Large intestine (tissue), 3 donors: ENCODE data around the gene MYCL. TPM values are rescaled to one million over a fixed set of nuclear protein-coding genes. Genes with fewer than 3 reads are reported as not detected.

Source experiments
- DNase-seq, 2 donors: peaks; one replicate each; pipeline versions ENCODE4 v3.0.0 to v3.0.0-alpha.2; 2013
- H3K27ac ChIP-seq: one replicate; pipeline ENCODE4 v1.5.1; 2013; ENCODE audit warnings: low read length
- H3K27me3 ChIP-seq: 2 replicates; pipeline ENCODE4 v1.6.1; 2013; ENCODE audit warnings: low read length; ENCODE audit not compliant: control insufficient read depth, insufficient read depth
- H3K36me3 ChIP-seq: 2 replicates; pipeline ENCODE4 v1.6.1; 2013; ENCODE audit warnings: low read length; ENCODE audit not compliant: control insufficient read depth, insufficient read depth
- H3K4me1 ChIP-seq: one replicate; pipeline ENCODE4 v1.6.1; 2013; ENCODE audit warnings: low read length; ENCODE audit not compliant: control insufficient read depth, insufficient read depth
- H3K4me3 ChIP-seq: one replicate; pipeline ENCODE4 v1.5.1; 2013; ENCODE audit warnings: low read length
- H3K9me3 ChIP-seq: one replicate; pipeline ENCODE4 v1.6.1; 2013; ENCODE audit warnings: mild to moderate bottlenecking, low read depth, low read length, moderate library complexity; ENCODE audit not compliant: control insufficient read depth
- WGBS: methylation state at CpG from one replicate; pipeline ENCODE4 v1.1.5; 2013; ENCODE audit warnings: low lambda C conversion rate; ENCODE audit not compliant: insufficient coverage; 5-methylcytosine and 5-hydroxymethylcytosine counted together
- polyA plus RNA-seq: library from polyadenylated mRNA; unstranded; fragments of 120-200 nt; gene quantifications from one replicate; pipeline ENCODE4 v1.2.1, GENCODE V29; 2013

Gene MYCL
- polyA plus RNA-seq, 1 donor = 8.5 TPM

- WGBS = no CpG with 5 or more reads among the region's 8 CpGs
- no peak overlapping the region for H3K27ac ChIP-seq
- DNase-seq = no peak
- no peaks in the 10 kb centered on the region for H3K27me3 ChIP-seq
- no peaks in the 10 kb centered on the region for H3K9me3 ChIP-seq
- no peak overlapping the region for H3K4me3 ChIP-seq
- no peaks in the 10 kb centered on the region for H3K36me3 ChIP-seq
- H3K4me1 ChIP-seq = peaks cover 43% of the 10 kb centered on the region
These were observed 37.1 kb upstream of the MYCL start for GRCh38 chr1:39938856-39939255.

- Histone ChIP-seq H3K4me3 (no peak overlapping the region), H3K4me1 (peaks cover 57% of the 10 kb centered on the region), H3K27ac (peak overlapping the region; percentile 81), H3K36me3 (no peaks in the 10 kb centered on the region), H3K9me3 (no peaks in the 10 kb centered on the region), H3K27me3 (no peaks in the 10 kb centered on the region)
- DNase-seq = peak in 1 of 2 donors; percentile 50
- no CpG with 5 or more reads among the region's 2 CpGs for WGBS
These were observed 35.2 kb upstream of the MYCL start for GRCh38 chr1:39936724-39937491.

DNA sequence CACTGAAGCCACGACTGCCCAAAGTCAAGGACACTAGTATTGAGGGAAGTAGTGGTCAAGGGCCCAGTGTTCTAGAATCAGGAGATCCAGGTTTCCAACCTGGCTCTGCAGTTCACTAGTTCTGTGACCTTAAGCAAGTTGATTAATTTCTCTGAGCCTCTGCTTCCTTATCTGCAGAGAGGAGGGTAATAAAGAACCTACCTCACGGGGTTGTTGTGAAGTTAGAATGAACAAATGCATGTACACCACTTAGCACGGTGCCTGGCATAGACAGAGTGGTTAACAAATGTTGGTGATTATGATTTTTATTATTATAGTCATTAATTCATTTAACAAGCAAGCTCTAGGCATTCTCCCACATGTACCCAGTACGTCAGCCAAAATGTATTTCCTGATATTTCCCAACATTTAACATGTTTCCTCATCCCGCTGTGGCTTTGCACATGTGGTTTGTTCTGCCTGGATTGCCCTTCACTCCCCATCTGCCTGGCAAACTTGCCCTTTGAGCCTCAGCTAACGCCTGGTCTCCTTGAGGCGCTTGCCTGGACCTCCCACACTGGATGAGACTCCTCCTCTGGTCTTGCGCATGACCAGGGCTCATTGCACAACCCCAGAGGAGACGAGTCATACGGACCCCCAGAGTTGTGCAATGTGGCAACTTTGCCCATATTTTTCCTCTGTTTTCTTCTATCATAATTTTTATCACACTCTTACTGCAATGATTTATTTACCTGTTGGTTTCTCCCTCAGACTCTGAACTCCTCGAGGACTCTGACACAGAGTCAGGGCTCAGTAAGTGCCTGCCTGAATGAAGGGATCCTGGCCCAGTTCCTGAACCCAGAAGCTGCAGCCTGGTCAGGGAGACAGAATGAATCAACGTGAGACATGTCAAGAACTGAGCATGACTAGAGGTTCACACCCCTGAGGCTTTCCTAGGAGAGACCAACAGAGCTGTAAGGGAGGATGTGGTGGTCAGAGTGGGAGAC is 32.5 kb upstream of the MYCL start:
- no CpG with 5 or more reads among the region's 12 CpGs for WGBS
- Histone ChIP-seq H3K27me3 (no peaks in the 10 kb centered on the region), H3K9me3 (no peaks in the 10 kb centered on the region), H3K36me3 (no peaks in the 10 kb centered on the region), H3K4me3 (no peak overlapping the region), H3K27ac (peak overlapping the region; percentile 99), H3K4me1 (peaks cover 52% of the 10 kb centered on the region)
- DNase-seq = peak; percentile 99 to 100

DNA sequence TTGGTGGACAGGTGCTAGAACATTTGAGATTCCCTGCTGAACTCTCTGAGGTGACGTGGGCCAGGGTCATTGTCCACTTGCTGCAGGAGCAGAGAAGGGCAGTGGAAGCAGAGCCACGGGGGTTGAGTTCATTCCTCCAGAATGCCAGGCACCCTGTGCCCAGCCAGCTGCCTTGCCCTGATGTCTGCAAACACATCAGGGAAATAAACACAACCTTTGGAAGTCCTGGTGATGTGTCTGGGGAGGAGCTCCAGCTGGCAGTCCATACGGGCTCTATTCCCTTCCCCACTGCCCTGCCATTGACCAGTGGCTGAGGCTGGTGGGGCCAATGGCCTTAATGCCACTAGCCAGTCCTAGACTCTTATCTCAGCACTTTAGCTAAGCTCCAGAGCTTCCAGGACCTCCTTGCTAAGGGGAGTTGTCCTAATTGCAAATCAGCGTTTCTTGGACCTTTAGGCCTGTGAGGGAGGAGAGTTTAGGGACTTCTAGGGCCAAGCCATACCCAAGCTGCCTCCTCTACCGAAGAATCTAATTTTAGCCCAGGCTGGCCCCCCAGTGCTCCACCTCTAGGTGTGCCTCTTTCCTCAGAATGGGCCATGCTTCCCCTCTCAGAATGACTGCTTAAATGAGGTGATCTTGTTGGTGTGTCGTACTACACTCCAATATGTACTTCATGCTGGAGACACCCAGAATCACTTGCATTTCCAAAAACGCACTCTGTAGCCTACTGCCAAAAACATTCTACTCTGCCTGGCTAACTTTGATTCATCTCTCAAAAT is 27.3 kb upstream of the MYCL start:
- H3K4me1 ChIP-seq = peaks cover 52% of the 10 kb centered on the region
- no peaks in the 10 kb centered on the region for H3K36me3 ChIP-seq
- WGBS = no CpG with 5 or more reads among the region's 7 CpGs
- DNase-seq = peak in 1 of 2 donors; percentile 60
- no peaks in the 10 kb centered on the region for H3K27me3 ChIP-seq
- no peak overlapping the region for H3K27ac ChIP-seq
- H3K9me3 ChIP-seq = no peaks in the 10 kb centered on the region
- H3K4me3 ChIP-seq = no peak overlapping the region

DNA sequence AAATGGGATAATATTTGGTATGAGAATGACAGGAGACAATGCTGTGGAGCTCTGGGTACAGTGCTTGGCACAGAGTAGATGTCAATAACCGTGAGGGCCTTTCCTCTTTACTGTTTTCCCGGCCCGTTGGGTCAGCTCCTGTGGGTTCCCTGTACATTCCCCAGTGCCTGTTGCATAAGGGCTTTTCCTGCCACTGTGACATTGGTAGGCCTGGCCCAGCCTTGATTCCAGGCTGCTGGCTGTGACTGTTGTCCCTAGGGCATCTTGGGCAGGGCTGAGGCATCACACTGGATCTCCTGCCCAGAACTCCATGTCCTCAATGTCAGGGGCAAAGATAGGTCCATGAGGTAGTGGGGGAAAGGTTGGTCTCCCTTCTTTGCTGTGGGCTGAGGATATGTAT is 25.8 kb upstream of the MYCL start:
- Histone ChIP-seq H3K9me3 (no peaks in the 10 kb centered on the region), H3K4me3 (no peak overlapping the region), H3K27me3 (no peaks in the 10 kb centered on the region), H3K27ac (peak overlapping the region; percentile 40), H3K4me1 (peaks cover 39% of the 10 kb centered on the region), H3K36me3 (no peaks in the 10 kb centered on the region)
- DNase-seq = no peak
- 100% methylated on average over 1 of the region's 3 CpGs for WGBS

DNA sequence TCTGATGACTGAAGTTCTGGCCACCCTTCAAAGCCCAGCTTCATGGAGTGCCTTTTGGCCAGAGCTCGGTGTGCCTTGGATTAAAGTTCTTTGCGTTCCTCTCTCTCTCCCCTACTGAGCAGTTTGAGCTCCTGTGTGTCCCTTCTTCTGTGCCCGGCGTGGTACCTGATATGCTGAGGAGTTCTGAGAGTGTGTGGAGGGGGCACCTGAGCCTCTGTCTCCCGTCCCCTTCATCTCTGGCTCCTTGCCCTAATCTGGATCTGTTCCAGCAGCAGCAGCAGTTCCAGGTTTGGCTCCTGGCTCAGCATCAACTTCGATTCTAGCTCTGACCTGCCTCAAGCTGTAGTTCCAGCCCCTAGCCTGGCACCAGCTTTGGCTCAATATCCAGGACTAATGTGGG is 25.1 kb upstream of the MYCL start:
- peak overlapping the region; percentile 51 for H3K27ac ChIP-seq
- no peaks in the 10 kb centered on the region for H3K9me3 ChIP-seq
- peaks cover 33% of the 10 kb centered on the region for H3K4me1 ChIP-seq
- H3K27me3 ChIP-seq = peaks cover 4% of the 10 kb centered on the region
- no peak overlapping the region for H3K4me3 ChIP-seq
- no CpG with 5 or more reads among the region's 6 CpGs for WGBS
- DNase-seq = no peak
- no peaks in the 10 kb centered on the region for H3K36me3 ChIP-seq

DNA sequence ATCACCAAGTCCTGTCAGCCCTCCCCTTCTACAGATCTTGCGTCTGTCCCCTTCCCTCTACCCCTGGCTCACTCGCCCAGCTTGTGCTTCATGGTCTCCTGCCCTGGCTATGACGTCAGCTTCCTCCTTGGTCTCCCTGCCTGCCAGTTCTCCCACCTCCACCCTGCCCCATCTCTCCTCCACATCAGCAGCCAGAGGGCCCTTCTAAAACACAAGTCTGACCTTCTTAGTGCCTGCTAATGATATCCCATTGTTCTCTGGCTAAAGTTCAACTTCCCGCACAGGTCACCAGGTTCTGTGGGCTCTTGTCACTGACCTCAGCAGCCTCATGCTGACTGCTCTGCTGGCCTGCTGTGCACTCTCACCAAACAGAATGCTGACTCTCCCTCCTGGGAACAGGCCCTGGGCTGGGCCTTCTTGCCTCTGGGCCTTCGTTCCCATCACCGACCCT is 24.7 kb upstream of the MYCL start:
- DNase-seq = peak; percentile 56 to 87
- Histone ChIP-seq H3K27ac (peak overlapping the region; percentile 51), H3K4me3 (no peak overlapping the region), H3K4me1 (peaks cover 32% of the 10 kb centered on the region), H3K9me3 (no peaks in the 10 kb centered on the region), H3K27me3 (peaks cover 6% of the 10 kb centered on the region), H3K36me3 (no peaks in the 10 kb centered on the region)
- WGBS = no CpG with 5 or more reads among the region's 6 CpGs

DNA sequence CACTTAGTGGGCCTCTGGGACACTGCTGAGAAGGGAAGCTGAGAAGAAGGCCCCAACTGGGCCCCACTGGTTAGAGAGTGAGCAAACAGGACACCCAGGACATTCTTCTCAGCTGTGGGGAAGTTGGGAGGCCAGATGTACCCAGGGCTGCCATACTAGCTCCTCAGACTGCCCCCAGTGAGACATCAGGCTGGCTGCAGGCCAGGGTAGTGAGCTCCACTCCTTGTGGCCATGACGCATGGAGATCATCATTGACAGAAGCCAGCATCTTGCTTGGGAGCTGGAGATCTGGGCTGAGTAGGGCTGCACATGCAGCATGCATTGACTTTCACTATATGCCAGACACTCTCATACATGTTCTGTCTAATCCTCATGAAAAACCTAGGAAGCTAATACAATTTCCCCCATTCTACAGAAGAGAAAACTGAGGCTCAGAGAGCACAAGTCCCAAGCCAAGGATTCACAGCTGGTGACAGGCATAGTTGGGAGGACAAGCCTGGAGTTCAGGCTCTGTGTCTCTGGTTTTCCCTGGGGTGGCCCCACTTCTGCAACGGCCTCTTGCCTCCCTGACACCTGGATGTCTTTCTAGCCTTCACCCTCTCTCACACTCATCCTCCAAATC is 24.1 kb upstream of the MYCL start:
- WGBS = 40% methylated on average over 1 of the region's 2 CpGs
- Histone ChIP-seq H3K27ac (peak overlapping the region; percentile 51), H3K36me3 (no peaks in the 10 kb centered on the region)

DNA sequence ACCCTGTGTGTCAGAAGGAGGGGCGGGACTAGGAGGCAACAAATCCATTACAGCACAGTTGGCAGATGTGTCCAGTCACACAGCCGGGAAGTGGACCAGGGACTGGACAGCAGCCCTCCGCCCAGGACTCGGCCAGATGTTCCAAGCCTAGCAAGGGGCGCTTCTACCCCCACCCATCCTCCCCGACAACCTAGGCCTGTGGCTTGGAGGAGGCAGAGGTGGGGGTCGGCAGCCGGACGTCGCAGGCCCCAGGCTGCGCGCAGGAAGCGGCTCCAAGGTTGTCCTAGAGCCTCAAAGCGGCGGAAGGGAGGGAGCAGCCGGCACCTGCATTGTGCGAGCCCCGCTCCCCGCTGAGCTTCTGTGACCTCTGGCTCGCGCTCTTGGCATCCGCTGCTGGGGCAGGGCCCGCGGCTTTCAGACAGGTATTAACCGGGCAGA is 20.6 kb upstream of the MYCL start:
- no CpG with 5 or more reads among the region's 25 CpGs for WGBS
- Histone ChIP-seq H3K9me3 (no peaks in the 10 kb centered on the region), H3K4me1 (peaks cover 20% of the 10 kb centered on the region), H3K27ac (no peak overlapping the region), H3K27me3 (peaks cover 6% of the 10 kb centered on the region), H3K4me3 (no peak overlapping the region), H3K36me3 (no peaks in the 10 kb centered on the region)
- no peak for DNase-seq

More for the DNA sequence above, 24.1 kb upstream of the MYCL start:
- H3K9me3 ChIP-seq = no peaks in the 10 kb centered on the region
- no peak for DNase-seq
- no peak overlapping the region for H3K4me3 ChIP-seq
- H3K4me1 ChIP-seq = peaks cover 32% of the 10 kb centered on the region
- peaks cover 6% of the 10 kb centered on the region for H3K27me3 ChIP-seq
